Neural cell (in vitro differentiated cells): Measurements from ENCODE around the gene SLC25A3.

Experiments
- EP300 ChIP-seq: fragments of 450-650 bp; conservative IDR thresholded peaks from 2 replicates; pipeline ENCODE4 v1.6.1; 2014; ENCODE audit warnings: antibody characterized with exemption, mild to moderate bottlenecking, moderate library complexity; ENCODE audit not compliant: poor library complexity, severe bottlenecking
- EZH2 ChIP-seq: fragments of 200-600, 300-800 bp; shearing (Covaris generic), sonication (generic); IDR thresholded peaks from 2 replicates; pipeline ENCODE4 v1.6.1; 2014; ENCODE audit warnings: antibody characterized with exemption, low read length, borderline replicate concordance, mild to moderate bottlenecking; ENCODE audit not compliant: insufficient read depth, poor library complexity, severe bottlenecking
- MXI1 ChIP-seq: fragments of 450-650 bp; conservative IDR thresholded peaks from 2 replicates; pipeline ENCODE4 v1.6.1; 2014; ENCODE audit warnings: antibody characterized with exemption, mild to moderate bottlenecking; ENCODE audit not compliant: poor library complexity, severe bottlenecking
- POLR2AphosphoS5 ChIP-seq: IDR thresholded peaks from 2 replicates; pipeline ENCODE4 v1.6.1; 2012
- RAD21 ChIP-seq: fragments of 450-650 bp; conservative IDR thresholded peaks from 2 replicates; pipeline ENCODE4 v1.6.1; 2014; ENCODE audit warnings: antibody characterized with exemption, mild to moderate bottlenecking, moderate library complexity
- SMC3 ChIP-seq: fragments of 450-650 bp; conservative IDR thresholded peaks from 2 replicates; pipeline ENCODE4 v1.6.1; 2014; ENCODE audit warnings: antibody characterized with exemption, mild to moderate bottlenecking, moderate library complexity; ENCODE audit not compliant: poor library complexity
- TAF1 ChIP-seq: IDR thresholded peaks from 2 replicates; pipeline ENCODE4 v1.6.1; 2012; ENCODE audit warnings: low read depth
- TF ChIP-seq, protein P1 (sequence below): fragments of 450-650 bp; IDR thresholded peaks from 2 replicates; pipeline ENCODE4 v1.5.1; 2014; ENCODE audit warnings: antibody characterized with exemption, mild to moderate bottlenecking, moderate library complexity; ENCODE audit not compliant: poor library complexity, severe bottlenecking
- TF ChIP-seq, protein P2 (sequence below): IDR thresholded peaks from 2 replicates; pipeline ENCODE4 v1.6.1; 2012; ENCODE audit warnings: borderline replicate concordance

DNA sequence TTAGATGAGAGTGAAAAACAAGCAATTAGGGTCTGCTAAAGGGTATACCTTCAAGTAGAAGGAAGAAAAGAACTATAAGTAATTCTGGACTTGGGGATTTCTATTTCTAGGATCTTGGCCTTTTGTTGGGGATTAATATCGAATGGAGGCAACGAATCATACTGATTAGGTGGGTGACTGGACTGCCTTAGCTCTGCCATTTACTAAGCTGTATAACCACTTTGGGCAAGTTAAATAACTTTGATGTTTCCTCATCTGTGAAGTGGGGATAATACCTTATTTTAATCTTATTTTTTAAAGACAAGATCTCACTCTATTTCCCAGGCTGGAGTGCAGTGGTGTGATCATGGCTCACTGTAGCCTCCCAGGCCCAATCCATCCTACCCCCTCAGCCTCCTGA is 44.5 kb downstream of the SLC25A3 start:
- TF ChIP-seq MXI1 = no peak
- no peak for TF ChIP-seq EP300
- TF ChIP-seq, protein P1, sequence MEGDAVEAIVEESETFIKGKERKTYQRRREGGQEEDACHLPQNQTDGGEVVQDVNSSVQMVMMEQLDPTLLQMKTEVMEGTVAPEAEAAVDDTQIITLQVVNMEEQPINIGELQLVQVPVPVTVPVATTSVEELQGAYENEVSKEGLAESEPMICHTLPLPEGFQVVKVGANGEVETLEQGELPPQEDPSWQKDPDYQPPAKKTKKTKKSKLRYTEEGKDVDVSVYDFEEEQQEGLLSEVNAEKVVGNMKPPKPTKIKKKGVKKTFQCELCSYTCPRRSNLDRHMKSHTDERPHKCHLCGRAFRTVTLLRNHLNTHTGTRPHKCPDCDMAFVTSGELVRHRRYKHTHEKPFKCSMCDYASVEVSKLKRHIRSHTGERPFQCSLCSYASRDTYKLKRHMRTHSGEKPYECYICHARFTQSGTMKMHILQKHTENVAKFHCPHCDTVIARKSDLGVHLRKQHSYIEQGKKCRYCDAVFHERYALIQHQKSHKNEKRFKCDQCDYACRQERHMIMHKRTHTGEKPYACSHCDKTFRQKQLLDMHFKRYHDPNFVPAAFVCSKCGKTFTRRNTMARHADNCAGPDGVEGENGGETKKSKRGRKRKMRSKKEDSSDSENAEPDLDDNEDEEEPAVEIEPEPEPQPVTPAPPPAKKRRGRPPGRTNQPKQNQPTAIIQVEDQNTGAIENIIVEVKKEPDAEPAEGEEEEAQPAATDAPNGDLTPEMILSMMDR = no peak
- TF ChIP-seq, protein P2, sequence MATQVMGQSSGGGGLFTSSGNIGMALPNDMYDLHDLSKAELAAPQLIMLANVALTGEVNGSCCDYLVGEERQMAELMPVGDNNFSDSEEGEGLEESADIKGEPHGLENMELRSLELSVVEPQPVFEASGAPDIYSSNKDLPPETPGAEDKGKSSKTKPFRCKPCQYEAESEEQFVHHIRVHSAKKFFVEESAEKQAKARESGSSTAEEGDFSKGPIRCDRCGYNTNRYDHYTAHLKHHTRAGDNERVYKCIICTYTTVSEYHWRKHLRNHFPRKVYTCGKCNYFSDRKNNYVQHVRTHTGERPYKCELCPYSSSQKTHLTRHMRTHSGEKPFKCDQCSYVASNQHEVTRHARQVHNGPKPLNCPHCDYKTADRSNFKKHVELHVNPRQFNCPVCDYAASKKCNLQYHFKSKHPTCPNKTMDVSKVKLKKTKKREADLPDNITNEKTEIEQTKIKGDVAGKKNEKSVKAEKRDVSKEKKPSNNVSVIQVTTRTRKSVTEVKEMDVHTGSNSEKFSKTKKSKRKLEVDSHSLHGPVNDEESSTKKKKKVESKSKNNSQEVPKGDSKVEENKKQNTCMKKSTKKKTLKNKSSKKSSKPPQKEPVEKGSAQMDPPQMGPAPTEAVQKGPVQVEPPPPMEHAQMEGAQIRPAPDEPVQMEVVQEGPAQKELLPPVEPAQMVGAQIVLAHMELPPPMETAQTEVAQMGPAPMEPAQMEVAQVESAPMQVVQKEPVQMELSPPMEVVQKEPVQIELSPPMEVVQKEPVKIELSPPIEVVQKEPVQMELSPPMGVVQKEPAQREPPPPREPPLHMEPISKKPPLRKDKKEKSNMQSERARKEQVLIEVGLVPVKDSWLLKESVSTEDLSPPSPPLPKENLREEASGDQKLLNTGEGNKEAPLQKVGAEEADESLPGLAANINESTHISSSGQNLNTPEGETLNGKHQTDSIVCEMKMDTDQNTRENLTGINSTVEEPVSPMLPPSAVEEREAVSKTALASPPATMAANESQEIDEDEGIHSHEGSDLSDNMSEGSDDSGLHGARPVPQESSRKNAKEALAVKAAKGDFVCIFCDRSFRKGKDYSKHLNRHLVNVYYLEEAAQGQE = no peak
- TF ChIP-seq POLR2AphosphoS5 = no peak
- no peak for TF ChIP-seq EZH2
- TF ChIP-seq TAF1 = no peak
- no peak for TF ChIP-seq RAD21
- no peak for TF ChIP-seq SMC3
